GM12874 (cell line): ENCODE results near the gene RPP25L.

Experiments
- TF ChIP-seq, protein P1 (sequence below): IDR thresholded peaks from 2 replicates; pipeline ENCODE4 v1.5.1; 2011; ENCODE audit warnings: low read depth, mild to moderate bottlenecking, control low read depth, low read length, moderate library complexity; ENCODE audit not compliant: insufficient read depth

Gene RPP25L, protein sequence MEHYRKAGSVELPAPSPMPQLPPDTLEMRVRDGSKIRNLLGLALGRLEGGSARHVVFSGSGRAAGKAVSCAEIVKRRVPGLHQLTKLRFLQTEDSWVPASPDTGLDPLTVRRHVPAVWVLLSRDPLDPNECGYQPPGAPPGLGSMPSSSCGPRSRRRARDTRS

DNA sequence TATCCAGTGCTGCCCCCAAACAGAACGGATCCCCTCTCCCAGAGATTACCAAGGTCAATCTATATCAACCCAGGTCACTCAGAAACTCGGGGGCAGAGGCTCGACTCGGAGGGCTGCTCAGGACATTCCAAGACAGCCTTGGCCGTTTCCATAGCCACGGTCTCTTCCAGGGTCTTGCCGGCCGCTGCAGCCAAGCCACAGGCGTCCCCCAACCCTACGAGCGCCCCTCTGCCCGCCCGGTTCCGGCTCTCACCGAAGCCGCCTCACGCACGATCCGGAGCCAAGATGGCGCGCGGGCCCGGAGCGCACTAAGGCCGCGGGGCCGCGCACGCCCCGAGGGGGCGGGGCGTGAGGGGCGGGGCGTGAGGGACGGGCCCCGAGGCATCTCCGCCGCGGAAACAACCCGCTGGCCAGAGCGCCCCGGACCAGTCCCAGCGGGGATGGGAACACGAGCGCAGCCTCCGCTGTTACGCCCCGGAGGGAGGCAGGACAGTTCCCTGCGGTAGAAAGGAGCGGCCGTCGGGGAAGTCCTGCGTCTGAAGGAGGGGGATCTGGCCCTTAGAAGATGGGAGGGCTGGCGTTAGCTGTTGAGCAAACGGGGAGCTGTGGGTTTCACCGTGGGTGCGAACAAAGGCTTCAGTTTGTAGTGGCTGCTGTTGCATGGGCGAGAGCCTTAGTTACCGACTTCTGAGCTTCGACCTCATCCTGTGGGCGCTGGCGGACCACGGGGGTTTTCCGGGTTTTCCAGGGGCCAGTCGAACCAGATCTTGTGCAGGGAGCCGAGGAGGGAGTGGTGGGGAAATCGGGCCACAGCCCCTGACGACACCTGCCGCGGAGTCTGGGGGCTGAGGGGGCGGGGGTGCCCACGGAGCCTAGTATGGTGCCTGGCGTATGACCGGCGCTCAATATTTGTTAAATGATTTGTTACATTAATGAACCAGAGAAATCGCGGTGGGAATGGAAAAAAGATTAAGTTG, at the start of gene RPP25L:
Gene RPP25L, minus strand, starts transcription at position 287 of the 977 bp plus-strand sequence. CDS start 801 bp downstream, outside the sequence.
- TF ChIP-seq, protein P1, sequence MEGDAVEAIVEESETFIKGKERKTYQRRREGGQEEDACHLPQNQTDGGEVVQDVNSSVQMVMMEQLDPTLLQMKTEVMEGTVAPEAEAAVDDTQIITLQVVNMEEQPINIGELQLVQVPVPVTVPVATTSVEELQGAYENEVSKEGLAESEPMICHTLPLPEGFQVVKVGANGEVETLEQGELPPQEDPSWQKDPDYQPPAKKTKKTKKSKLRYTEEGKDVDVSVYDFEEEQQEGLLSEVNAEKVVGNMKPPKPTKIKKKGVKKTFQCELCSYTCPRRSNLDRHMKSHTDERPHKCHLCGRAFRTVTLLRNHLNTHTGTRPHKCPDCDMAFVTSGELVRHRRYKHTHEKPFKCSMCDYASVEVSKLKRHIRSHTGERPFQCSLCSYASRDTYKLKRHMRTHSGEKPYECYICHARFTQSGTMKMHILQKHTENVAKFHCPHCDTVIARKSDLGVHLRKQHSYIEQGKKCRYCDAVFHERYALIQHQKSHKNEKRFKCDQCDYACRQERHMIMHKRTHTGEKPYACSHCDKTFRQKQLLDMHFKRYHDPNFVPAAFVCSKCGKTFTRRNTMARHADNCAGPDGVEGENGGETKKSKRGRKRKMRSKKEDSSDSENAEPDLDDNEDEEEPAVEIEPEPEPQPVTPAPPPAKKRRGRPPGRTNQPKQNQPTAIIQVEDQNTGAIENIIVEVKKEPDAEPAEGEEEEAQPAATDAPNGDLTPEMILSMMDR = no peak

DNA sequence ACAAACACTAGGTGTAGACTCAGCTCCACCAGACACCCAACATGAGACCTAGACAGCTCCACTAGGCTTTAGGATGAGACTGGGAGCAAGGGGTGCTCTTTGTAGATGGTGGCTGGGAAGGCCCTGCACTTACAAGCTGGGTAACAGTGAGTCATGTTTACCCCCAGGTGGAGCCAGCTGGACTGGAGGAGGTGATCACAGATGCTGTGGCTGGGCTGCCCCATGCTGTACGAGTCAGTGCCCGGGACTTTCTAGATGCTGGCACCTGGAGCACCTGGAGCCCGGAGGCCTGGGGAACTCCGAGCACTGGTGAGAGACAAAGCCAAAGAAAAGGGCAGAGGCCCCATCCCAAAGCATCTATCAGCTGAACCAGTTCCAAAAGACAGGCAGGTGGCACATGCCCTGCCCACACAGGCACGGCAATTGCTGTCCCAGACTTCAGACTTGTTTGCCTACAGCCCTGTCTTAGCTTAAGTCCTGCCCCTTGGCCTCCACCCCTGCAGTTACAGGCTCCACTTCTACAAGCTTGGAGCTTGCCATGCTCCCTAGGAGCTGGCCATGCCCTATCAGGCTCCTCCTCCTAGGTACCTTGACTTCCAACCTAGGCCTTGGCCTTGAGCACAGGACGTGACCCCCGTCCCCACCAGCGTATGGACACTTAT, 47.8 kb upstream of the RPP25L start:
- TF ChIP-seq, protein P1 = no peak

DNA sequence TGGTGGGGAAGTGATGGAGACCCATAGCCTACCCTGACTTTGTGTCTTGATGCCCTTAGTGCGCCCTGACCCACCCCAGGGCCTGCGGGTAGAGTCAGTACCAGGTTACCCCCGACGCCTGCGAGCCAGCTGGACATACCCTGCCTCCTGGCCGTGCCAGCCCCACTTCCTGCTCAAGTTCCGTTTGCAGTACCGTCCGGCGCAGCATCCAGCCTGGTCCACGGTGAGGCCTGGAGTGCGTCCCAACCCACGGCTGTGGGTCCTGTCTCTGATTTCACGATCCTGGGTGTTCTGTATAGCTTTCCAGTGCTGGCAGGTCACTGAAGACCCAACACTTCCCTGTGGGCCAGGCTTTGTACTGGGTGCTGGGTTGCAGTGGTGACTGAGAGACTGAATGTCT, 46.6 kb upstream of the RPP25L start:
- TF ChIP-seq, protein P1 = no peak

DNA sequence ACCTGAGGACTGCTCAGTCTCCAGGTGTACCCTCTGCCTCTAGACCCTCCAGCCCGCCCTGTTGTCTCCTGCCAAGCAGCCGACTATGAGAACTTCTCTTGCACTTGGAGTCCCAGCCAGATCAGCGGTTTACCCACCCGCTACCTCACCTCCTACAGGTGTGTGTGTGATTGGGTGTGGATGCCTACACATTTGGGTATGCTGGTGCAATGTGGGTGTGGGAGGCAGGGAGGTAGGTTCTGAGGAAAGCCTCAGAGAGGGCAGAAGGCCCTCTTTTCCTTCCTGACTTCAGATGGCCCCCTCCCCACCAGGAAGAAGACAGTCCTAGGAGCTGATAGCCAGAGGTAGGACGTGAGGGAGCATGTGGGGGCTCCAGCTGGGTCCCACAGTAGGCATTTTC, 45.1 kb upstream of the RPP25L start:
- TF ChIP-seq, protein P1 = no peak

DNA sequence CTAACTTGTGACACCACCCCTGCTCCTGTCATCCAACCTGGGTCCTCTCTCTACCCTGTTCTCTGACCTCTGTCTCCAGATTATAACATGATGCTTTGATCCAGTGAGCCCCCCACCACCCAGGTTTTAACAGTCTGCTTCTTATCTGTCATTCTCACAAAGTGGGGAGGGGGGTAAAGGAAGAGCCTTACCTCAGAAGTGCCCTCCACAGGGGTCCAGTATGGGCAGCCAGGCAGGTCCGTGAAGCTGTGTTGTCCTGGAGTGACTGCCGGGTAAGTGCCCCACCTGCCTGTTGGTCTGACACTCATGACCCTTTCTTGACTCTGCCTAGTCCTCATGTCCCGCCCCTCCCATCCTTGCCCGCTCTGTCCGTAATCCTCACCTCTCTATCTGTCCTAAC, 43.5 kb upstream of the RPP25L start:
- TF ChIP-seq, protein P1 = no peak

DNA sequence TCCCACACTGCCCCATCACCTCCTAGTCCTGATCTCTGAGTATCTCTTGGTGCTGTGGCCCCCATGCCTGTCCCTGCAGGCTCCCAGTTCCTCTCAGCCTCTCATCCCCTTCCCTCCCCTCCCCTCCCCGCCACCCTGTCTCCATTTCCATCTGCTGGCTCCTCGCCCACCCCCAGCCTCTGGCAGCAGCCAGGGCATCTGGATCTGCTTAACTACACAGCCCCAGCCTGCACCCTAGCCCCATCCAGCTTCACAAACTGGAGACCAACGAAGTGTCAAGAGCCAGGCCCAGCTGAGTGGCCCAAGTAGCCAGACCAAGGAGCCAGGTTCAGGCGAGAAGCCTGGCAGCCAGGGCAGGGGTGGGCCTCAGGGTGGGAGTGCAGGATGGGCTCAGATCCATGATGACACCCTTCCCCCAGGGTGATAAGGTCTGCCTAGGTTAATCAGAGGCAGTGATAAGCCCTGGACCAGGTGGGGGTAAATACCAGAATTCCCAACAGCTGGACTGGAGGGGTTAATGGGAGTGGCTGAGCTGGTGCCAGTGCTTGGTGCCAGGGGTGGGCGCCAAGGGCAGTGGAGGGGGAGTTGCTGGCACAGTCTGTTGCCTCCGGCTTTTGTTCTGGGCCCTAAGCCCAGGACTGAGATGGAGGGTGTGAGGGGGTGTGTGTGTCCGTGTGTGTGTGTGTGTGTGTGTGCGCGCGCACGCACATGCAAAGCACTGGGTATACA, 42.6 kb upstream of the RPP25L start:
- TF ChIP-seq, protein P1 = no peak
